ENCODE data around the gene ACTL10. TPM values are rescaled to one million over a fixed set of nuclear protein-coding genes. Genes with fewer than 3 reads are reported as not detected.

ACTL10 gene
- total and polyA plus RNA-seq, 2 of the 4 experiments (the other 2 are of a cell fraction) = 0.18 to 0.43 TPM

- Histone ChIP-seq H4K91ac (ENCODE audit: insufficient read depth, low read depth, low read length) (no peak overlapping the region), H3K9me1 (ENCODE audit: insufficient read depth, low read length) (peaks cover 28% of the 10 kb centered on the region), H2BK20ac (ENCODE audit: low read depth, low read length) (no peak overlapping the region), H3K4me2 (ENCODE audit: low read depth, low read length) (peak overlapping the region; percentile 55), H3K36me3 (ENCODE audit: control insufficient read depth, insufficient read depth, low read length) (peaks cover 13% of the 10 kb centered on the region), H3K14ac (replicated peaks; ENCODE audit: low read depth, low read length) (no peak overlapping the region), H4K8ac (ENCODE audit: low read depth in 2 of 2, low read length in 2 of 2) (peak overlapping the region in 1 of 2 experiments; percentile 50; a peak in 2 of 4 replicates), H2AFZ (replicated peaks; ENCODE audit: low read length, poor library complexity) (peak overlapping the region; percentile 86), H2BK120ac (ENCODE audit: low read depth, low read length) (no peak overlapping the region), H3K4me3 (ENCODE audit: insufficient read depth, low read depth, low read length) (peak overlapping the region; percentile 29), H3K27ac (ENCODE audit: insufficient read depth, low read length) (peak overlapping the region; percentile 25; the same call in 1 of the 2 replicates), H3K23ac (ENCODE audit: low read depth, low read length) (no peak overlapping the region), H4K20me1 (ENCODE audit: insufficient read depth, low read length) (0 out of 2 replicates have a peak, but pooled peaks cover 9% of the 10 kb centered on the region), H3K4ac (ENCODE audit: low read depth, low read length) (peak overlapping the region; percentile 60), H2AK9ac (replicated peaks; ENCODE audit: low read depth, low read length, poor library complexity) (peak overlapping the region; percentile 76), H3K9me3 (ENCODE audit: control insufficient read depth, insufficient read depth, low read length) (no peaks in the 10 kb centered on the region), H3K9ac (ENCODE audit: low read depth, low read length) (0 out of 2 replicates have a peak overlapping the region, but pooled peaks have one; percentile 6), H2AK5ac (ENCODE audit: low read depth, low read length) (no peak overlapping the region; the same call in 1 of the 2 replicates), H2BK5ac (ENCODE audit: low read depth, low read length, poor library complexity, severe bottlenecking) (no peak overlapping the region), H3K18ac (ENCODE audit: low read depth, low read length) (no peak overlapping the region), H3K56ac (ENCODE audit: extremely low read depth, insufficient read depth, low read length) (no peak overlapping the region), H3K27me3 (ENCODE audit: control insufficient read depth, insufficient read depth, low read length) (no peaks in the 10 kb centered on the region), H3K4me1 (ENCODE audit: control insufficient read depth, insufficient read depth, low read length) (peaks cover 19% of the 10 kb centered on the region), H2BK15ac (ENCODE audit: low read depth, low read length) (no peak overlapping the region), H4K5ac (ENCODE audit: low read depth, low read length) (no peak overlapping the region), H3K79me1 (ENCODE audit: low read depth in 1 of 2, low read length in 2 of 2) (peaks cover 10 to 68% of the 10 kb centered on the region in 2 experiments; a peak in 3 of 4 replicates)
- no TSS peak for BruUV-seq (replicated peaks)
- WGBS, 2 experiments (ENCODE audit: extremely low coverage in 2 of 2, insufficient read length in 1 of 2) = 42% methylated on average over 47 of the region's 55 CpGs; no CpG with 5 or more reads in 1 of the 2 experiments
- CTCF ChIA-PET = interaction anchor here (0.6 kb wide), 1 partner anchor 13 kb away, joined by 6 read pairs; no protein-coding TSS in a partner anchor
- dilution Hi-C loops (cut with HindIII; ENCODE audit: low sequenced_read_pairs, unreplicated experiment) = no loop called here
- DNase-seq = no peak
- intact Hi-C loops (cut with micrococcal nuclease) = loop anchor here (5.0 to 10.0 kb wide), 2 partner anchors 65 to 148 kb away; partner anchors contain the start of genes CHMP4B and ZNF341
- in situ Hi-C loops (cut with MboI; ENCODE audit: low sequenced_read_pairs) = no loop called here
- no peak for TF ChIP-seq FOS (IDR thresholded peaks at IDR 0.05; ENCODE audit: low read depth, low read length)
- no peak for TF ChIP-seq CHD1 (IDR thresholded peaks at IDR 0.05; ENCODE audit: low read depth, low read length)
- TF ChIP-seq BHLHE40 (IDR thresholded peaks at IDR 0.05; ENCODE audit: low read depth, low read length) = no peak
- no peak for TF ChIP-seq RAD21 (IDR thresholded peaks at IDR 0.05; ENCODE audit: low read length)
- TF ChIP-seq MAFK (IDR thresholded peaks at IDR 0.05; ENCODE audit: low read depth, low read length) = no peak
- TF ChIP-seq SMC3 (IDR thresholded peaks at IDR 0.05; ENCODE audit: low read depth, low read length) = no peak
- TF ChIP-seq MXI1 (IDR thresholded peaks at IDR 0.05; ENCODE audit: borderline replicate concordance, low read depth, low read length) = no peak
- TF ChIP-seq CEBPB (IDR thresholded peaks at IDR 0.05; ENCODE audit: low read depth, low read length) = no peak
- TF ChIP-seq NFE2L2 (IDR thresholded peaks at IDR 0.05; ENCODE audit: low read depth, low read length) = no peak
- TF ChIP-seq MAZ (IDR thresholded peaks at IDR 0.05; ENCODE audit: borderline replicate concordance, low read depth, low read length) = no peak
- TF ChIP-seq ELK1 (IDR thresholded peaks at IDR 0.05; ENCODE audit: borderline replicate concordance, low read depth, low read length) = no peak
- TF ChIP-seq RCOR1 (IDR thresholded peaks at IDR 0.05; ENCODE audit: insufficient replicate concordance, low read length) = no peak
- POLR2A ChIA-PET (ENCODE audit: unreplicated experiment) = interaction anchor here (1.0 kb wide), 1 partner anchor 53 kb away, joined by 3 read pairs; no protein-coding TSS in a partner anchor
- ATAC-seq (ENCODE audit: low read depth) = no peak
Measured at GRCh38 chr20:33667245-33667675, 517 bp downstream of the ACTL10 start.
